ENCODE measurements around the gene DUSP5.

Gene DUSP5

DNA sequence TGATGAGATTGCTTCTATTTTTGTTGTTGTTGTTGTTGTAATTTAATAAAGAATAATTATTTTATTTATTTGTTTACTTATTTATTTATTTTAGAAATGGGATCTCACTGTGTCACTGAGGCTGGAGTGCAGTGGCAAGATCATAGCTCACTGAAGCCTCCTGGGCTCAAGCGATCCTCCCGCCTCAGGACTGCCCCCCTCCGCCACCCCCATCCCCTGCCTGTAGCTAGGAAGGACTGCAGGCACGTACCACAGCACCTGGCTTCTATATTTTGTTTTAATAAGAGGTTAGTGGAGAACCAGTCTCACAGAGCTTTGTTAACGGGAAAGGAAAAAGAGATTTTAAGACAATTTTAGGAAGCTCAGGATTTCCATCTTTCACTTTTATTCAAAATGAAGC lies 50.3 kb downstream of the DUSP5 start:
- no peak for DNase-seq

- DNase-seq: no peak
Observed at GRCh38 chr10:110549211-110549610, 51.5 kb downstream of the DUSP5 start.

GRCh38 chr10:110553905-110554304 lies 56.2 kb downstream of the DUSP5 start:
- DNase-seq: no peak

DNA sequence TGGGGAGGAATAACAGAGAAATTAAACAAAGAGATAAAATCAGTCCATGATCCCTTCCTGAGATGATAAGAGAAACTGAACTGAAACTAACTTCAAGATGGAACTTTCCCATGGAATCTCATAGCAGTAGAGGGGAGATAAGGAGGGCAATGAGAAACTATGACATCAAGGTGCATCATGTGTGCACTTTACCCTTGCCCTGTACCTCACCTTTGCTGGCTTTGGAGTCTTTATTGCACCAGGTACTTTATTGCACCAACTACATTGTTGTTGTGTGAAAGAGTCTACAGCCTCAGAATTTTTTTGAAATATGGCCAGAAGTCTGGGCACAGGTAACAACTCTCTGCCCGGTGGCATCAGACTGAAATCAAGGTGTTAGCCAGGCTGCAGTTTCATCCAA lies 58.6 kb downstream of the DUSP5 start:
- DNase-seq: no peak

DNA sequence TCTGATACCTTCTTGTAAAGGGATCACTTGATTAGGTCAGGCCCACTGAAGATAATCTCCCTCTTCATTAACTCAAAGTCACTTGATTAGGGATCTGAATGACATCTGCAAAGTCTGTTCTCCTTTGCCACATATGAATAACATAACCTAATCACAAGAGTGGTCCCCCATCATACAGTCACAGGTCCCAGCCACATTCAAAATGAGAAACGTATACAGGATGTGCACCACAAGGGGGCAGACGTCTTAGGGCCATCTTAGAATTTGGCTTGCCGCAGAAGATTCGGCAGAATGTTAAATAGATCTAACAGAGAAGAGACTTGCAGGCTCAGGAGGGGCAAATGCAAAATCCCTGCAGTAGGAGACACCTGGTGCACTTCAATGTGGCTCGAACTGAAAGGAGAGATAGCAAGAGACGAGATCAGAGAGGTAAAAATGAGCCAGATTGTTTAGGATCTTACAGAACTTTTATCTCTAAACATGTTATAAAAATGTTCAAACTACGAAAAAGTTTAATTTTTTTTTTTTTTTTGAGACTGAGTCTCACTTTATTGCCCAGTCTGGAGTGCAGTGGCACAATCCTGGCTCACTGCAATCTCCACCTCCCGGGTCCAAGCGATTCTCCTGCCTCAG lies 59.4 kb downstream of the DUSP5 start:
- DNase-seq: no peak

- no peak for DNase-seq
Observed at GRCh38 chr10:110558041-110558440, 60.3 kb downstream of the DUSP5 start.

GRCh38 chr10:110560012-110560411 lies 62.3 kb downstream of the DUSP5 start:
- no peak for DNase-seq

Data from T1000 (cell line).